ENCODE data around the gene TRIP13.
A peak's percentile ranks its signal among the peaks of the same experiment; 100 is the strongest.

DNA sequence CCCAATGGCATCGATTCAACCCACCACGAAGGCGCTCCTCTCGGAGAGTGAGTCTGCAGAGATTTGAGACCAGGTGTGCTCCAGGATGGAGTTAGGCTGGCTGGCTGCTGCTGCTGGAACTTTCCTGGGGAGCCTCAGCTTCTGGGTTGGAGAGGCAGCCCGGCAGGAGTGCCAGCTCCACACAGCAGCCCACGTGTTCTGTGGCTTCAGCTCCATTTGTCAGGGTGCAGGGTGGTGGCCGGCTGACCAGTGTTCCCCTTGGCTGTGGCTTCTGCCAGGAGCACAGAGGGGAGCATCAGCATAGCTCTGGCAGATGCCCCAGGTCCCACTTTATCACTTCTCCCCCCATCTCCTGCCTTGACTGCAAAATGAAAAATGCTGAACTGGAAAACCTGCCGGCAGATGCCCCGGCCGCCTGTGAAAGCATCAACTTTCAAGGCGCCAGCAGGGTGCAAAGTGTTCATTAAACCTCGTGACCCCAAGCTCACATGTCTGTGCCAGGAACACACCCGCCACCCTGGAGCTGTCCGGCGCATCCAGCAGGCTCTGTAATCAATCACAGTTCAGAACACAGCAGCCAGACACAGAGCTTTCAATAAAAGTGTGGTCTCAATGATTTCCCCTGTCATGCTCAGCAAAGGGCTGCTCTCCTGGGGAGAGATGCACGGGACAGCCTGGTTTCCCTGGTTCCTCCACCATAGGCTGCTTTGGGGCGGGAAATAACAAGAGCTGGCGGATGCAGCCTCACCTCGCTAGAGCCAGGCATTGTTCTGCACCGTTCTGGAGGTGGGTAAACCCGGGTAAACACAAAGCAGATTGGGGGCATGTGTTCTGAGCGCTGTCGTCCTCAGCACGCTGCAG, 53.2 kb downstream of the TRIP13 start:
- TF ChIP-seq POLR2AphosphoS5 (IDR thresholded peaks at IDR 0.05; ENCODE audit: low read depth, low read length) (no peak), REST (IDR thresholded peaks at IDR 0.05; ENCODE audit: insufficient read depth in 1 of 2, low read depth in 2 of 2, low read length in 2 of 2) (peak; percentile 27 to 78; a peak in 2 of 4 replicates), TAF1 (IDR thresholded peaks at IDR 0.05; ENCODE audit: borderline replicate concordance, insufficient read depth, low read length) (no peak), SIN3A (IDR thresholded peaks at IDR 0.05; ENCODE audit: borderline replicate concordance, insufficient read depth, low read length) (no peak)

Data from PFSK-1 (cell line).